ENCODE measurements around the gene FGA.

GRCh38 chr4:154583230-154583629 is 7.3 kb downstream of the FGA start:
- no peak for TF ChIP-seq RAD21 (CRISPR knock-in tag; conservative IDR thresholded peaks at IDR 0.05 in 1 of 2, IDR thresholded peaks at IDR 0.05 in 1 of 2)
- TF ChIP-seq USF2 (CRISPR knock-in tag; IDR thresholded peaks at IDR 0.05), result no peak
- no peak for TF ChIP-seq ZNF140 (CRISPR knock-in tag; IDR thresholded peaks at IDR 0.05)
- TF ChIP-seq CEBPB (tag; IDR thresholded peaks at IDR 0.05), result no peak
- no peak for TF ChIP-seq POLR2A (conservative IDR thresholded peaks at IDR 0.05)
- TF ChIP-seq ZNF592 (IDR thresholded peaks at IDR 0.05), result no peak
- TF ChIP-seq ZNF232 (CRISPR knock-in tag; IDR thresholded peaks at IDR 0.05), result no peak
- no peak for TF ChIP-seq HCFC1 (IDR thresholded peaks at IDR 0.05; ENCODE audit: low read depth, low read length)
- no peak for TF ChIP-seq ELF4 (CRISPR knock-in tag; IDR thresholded peaks at IDR 0.05)
- no peak for TF ChIP-seq PHB2 (IDR thresholded peaks at IDR 0.05; ENCODE audit: low read depth)
- no peak for TF ChIP-seq CTCF (IDR thresholded peaks at IDR 0.05 in 2 of 3, conservative IDR thresholded peaks at IDR 0.05 in 1 of 3; ENCODE audit: insufficient read depth in 2 of 3, low read depth in 1 of 3, low read length in 3 of 3)

Measured in K562 (cell line).